HG03196 (cell line): ENCODE results near the gene AMD1.
A peak's percentile ranks its signal among the peaks of the same experiment; 100 is the strongest.

Experiments
- ATAC-seq: cut with Tn5 transposase; IDR thresholded peaks from one replicate; pipeline ENCODE4 v1.9.1; 2021; ENCODE audit not compliant: unreplicated experiment

The AMD1 gene

DNA sequence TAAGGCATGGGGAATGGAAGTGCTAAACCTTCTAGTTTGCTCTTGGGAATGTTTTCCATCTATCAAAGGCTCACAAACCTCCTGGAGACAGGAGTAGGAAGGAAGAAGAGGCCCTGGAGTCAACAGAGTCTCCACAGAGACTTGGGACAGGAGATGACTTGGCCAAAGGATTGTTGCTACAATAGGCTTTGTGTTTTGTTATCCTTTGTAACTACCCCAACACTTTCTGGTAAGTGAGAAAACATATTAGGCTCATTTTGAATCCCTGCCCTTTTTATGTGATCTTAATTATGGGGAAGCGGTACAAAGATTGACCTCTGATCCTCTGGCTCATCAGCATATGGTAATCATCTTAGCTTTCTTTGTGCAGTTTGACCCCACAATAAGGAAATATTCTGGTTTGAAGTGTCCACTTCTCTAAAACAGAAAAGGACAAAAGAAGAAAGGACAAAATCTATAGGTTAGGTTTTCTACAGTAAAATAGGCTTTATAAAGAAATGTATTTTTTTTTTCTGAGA lies 59.9 kb downstream of the AMD1 start:
- ATAC-seq: no peak

DNA sequence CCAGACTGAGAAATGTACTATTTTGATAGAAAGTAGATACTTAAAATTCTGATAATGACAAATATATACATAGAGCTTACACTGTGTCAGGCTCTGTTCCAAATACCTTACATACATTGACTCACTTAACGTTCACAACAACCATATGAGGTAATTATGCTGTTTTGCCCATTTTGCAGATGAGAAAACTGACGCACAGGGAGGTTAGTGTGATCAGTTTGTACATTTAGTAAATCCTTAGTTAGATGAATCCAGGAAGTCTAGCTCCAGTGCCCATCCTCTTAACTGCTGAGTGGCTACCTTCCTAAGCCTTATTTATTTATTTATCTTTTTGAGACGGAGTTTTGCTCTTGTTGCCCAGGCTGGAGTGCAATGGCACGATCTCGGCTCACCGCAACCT lies 60.6 kb downstream of the AMD1 start:
- ATAC-seq: no peak

- ATAC-seq: no peak
Measured at GRCh38 chr6:110938171-110938570, 63.6 kb downstream of the AMD1 start.

DNA sequence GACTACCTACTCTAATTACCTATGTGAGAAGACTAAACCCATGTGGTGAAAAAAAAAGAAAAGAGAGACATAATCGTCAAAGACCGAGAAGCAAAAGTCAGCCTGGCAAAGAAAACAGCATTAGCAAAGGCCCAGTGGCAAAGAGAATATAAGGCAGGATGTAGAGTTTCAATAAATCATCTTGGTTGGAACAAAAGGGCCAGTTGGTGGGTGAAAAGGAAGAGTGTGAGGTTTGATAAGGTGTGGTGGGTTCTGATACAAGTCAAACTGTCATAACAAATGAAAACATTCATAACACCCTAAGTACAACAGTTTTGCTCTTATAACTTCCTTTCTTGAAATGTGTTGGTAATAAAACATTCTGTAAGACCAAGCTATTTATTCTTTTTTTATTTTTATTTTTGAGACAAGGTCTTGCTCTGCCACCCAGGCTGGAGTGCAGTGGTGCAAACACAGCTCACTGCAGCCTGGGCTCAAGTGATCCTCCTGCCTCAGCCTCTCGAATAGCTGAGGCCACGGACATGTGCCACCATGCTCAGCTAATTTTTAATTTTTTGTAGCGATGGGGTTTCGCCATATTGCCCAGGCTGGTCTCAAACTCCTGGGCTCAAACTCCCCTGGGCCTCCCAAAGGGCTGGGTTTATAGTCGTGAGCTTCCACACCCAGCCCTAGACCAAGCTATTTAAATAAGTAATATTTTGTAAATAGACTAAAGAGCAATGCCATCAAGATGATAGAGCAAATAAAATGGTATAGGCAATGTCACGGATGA lies 65.0 kb downstream of the AMD1 start:
- ATAC-seq: no peak

GRCh38 chr6:110944681-110945151 lies 70.1 kb downstream of the AMD1 start:
- peak; percentile 100 for ATAC-seq
